ENCODE data around the gene DLGAP1. TPM values are rescaled to one million over a fixed set of nuclear protein-coding genes. Genes with fewer than 3 reads are reported as not detected.

DLGAP1 gene
- not detected in 2 replicates for total RNA-seq

DNA sequence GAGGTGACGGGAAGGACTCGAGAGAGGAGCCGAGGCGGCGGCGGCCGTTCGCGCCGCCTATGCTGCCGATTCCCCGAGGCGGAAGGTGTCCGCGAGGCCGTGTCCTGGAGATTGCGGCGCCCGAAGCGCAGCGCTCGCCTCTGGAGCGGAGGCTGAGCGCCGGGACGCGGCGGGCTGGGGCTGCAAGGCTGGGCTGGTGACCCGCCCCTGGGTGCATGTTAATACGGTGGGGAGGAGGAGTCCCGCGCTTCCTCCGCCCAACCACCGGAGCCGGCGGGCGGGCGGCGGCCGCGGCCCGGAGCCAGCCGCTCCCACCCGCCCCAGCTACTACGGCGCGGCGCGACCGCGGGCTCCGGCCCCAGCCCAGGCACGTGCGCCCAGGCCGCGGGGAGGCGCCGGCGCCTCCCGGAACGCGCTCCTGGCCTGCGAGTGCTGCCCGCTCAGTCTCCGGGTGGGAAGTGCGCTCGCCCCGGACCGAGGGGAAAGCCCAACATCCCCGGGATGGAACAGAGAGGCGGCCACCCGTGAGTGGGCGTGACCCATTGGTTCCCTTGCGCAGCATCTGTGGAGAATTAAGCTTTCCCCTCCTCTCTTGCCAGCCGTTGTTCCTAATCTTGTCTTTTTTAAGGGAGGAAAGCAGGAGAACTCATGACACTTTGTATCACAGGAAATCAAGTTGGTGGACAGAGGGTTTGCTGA is at the start of gene DLGAP1:
Gene DLGAP1, minus strand, starts transcription at position 195 of the 699 bp plus-strand sequence.

DNA sequence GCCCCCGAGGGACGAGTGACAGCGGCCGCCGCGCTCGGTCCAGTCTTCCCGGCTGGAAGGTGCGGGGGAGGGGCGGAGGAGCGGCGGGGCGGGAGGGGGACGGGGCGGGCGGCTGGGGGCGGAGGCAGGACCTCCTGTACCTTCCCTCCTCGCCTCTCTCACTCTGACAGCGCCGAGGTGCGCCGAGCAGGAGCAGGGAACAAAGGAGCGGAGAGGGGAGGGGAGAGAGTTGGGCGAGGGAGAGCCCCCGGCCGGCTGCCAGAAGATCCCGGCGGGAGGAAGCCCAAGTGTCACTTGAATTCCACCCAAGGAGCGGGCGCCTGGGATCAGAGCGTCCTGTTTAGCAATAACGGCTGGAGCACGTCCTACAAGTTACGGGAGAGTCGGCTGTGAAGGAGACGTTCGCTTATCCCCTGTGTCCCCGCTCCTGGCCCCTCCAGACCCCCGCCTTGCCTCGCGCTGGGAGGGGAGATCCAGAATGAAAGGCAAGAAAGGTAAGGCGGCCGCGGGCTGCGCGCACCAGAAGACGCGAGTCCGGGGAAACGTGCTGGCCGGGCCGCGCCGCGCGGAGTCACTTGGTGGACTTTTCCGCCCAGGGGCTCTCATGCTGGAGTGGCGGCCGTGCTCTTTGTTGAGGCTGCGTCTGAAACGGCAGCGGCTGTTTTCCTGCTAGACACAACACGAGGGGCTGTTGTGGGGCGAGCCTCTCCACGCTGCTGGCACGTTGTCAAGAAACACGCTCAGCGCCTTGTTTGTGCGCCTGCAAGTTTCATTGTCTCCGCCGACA is 1004.9 kb downstream of the DLGAP1 start, which contains the start of gene TGIF1:
Gene TGIF1, plus strand, starts transcription at position 161 of the 787 bp plus-strand sequence. Its CDS starts 318 bp downstream, at position 479.

Measured in hair follicular keratinocyte (primary cell).